Measurements from ENCODE around the gene SMAD1.
"Not testable (repeated sequence)": the region's sequence is repeated elsewhere in the genome, so short reads cannot be mapped to it uniquely, and the experiment has no call there.

Gene SMAD1

GRCh38 chr4:145554691-145555090 lies 73.0 kb downstream of the SMAD1 start:
- DNase-seq (ENCODE audit: low read depth in 1 of 2, low spot score in 1 of 2): no peak

DNA sequence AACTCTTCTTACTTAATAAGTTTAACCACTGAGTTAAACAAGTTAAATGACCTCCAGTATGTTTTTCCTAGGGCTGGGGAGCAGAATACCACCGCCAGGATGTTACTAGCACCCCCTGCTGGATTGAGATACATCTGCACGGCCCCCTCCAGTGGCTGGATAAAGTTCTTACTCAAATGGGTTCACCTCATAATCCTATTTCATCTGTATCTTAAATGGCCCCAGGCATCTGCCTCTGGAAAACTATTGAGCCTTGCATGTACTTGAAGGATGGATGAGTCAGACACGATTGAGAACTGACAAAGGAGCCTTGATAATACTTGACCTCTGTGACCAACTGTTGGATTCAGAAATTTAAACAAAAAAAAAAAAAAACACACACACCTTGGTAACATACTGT lies 76.1 kb downstream of the SMAD1 start:
- peak in 1 of 2 donors; percentile 9 for DNase-seq (ENCODE audit: low read depth in 1 of 2, low spot score in 1 of 2)

GRCh38 chr4:145563293-145563985 lies 81.8 kb downstream of the SMAD1 start:
- no peak for DNase-seq (ENCODE audit: low read depth in 1 of 2, low spot score in 1 of 2)

DNA sequence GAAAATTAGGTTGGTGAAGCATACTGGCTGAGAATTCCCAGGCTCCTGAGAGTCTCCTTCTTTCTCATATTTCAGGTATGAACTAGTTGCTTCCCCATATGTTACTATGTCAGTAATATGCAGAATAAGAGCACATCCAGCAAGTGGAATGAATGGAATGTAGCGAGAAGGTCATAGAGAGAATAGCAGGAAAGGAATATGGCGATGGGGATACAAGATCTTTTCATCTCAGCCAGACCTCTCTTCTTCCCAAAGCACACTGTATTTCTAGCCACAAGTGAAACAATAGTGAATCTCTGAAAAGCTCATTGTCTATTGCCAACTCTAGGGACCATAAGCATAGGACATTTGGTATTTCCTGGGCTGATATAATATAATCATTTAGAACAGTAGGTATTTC lies 82.9 kb downstream of the SMAD1 start:
- DNase-seq (ENCODE audit: low read depth in 1 of 2, low spot score in 1 of 2): no peak

DNA sequence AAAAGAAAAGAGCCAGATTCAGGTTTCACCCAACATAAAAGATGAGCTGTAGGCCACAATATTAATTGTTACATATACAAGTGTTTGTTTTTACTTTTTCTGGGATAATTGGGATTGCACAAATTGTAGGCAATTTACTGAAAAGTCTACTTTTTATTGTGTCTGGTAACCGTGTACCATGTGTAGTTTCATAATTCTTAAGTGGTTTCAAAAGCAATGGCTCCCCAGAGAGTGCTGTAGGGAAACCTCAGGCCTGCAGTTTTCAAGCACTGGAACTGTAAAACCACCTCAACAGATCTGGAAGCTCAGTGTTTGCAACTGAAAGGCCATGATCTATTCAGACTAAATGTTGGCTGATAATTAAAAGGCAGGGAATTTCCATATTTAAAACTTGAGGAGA lies 83.7 kb downstream of the SMAD1 start:
- no peak for DNase-seq (ENCODE audit: low read depth in 1 of 2, low spot score in 1 of 2)

GRCh38 chr4:145566086-145566708 lies 84.5 kb downstream of the SMAD1 start:
- DNase-seq (ENCODE audit: low read depth in 1 of 2, low spot score in 1 of 2): no peak

DNA sequence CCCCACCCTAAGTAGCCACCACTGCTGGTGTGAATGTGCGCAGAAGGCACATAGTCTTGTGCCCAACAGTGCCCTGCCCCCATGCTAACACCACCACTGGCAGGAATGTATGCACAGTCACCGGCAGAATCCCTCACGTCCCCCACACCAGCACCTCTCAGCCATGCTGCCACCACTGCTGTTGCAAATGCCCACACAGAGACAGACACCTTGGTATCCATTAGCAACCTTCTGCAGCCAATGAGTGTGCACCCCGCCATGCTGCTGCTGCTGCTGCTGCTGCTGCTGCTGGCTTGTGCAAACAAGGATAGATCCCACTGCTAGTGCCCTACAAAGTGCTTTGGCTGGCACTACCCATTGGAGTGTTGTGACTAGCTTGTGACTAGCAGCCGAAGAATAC lies 85.1 kb downstream of the SMAD1 start:
- no peak for DNase-seq (ENCODE audit: low read depth in 1 of 2, low spot score in 1 of 2)

- DNase-seq (ENCODE audit: low read depth in 1 of 2, low spot score in 1 of 2): no peak
Measured at GRCh38 chr4:145567516-145567915, 85.9 kb downstream of the SMAD1 start.

- not testable (repeated sequence) for DNase-seq (ENCODE audit: low read depth in 1 of 2, low spot score in 1 of 2)
Measured at GRCh38 chr4:145574546-145574945, 92.9 kb downstream of the SMAD1 start.

GRCh38 chr4:145580906-145581305 lies 99.3 kb downstream of the SMAD1 start:
- no peak for DNase-seq (ENCODE audit: low read depth in 1 of 2, low spot score in 1 of 2)

- DNase-seq (ENCODE audit: low read depth in 1 of 2, low spot score in 1 of 2): no peak
Measured at GRCh38 chr4:145583191-145584055, 101.8 kb downstream of the SMAD1 start.

DNA sequence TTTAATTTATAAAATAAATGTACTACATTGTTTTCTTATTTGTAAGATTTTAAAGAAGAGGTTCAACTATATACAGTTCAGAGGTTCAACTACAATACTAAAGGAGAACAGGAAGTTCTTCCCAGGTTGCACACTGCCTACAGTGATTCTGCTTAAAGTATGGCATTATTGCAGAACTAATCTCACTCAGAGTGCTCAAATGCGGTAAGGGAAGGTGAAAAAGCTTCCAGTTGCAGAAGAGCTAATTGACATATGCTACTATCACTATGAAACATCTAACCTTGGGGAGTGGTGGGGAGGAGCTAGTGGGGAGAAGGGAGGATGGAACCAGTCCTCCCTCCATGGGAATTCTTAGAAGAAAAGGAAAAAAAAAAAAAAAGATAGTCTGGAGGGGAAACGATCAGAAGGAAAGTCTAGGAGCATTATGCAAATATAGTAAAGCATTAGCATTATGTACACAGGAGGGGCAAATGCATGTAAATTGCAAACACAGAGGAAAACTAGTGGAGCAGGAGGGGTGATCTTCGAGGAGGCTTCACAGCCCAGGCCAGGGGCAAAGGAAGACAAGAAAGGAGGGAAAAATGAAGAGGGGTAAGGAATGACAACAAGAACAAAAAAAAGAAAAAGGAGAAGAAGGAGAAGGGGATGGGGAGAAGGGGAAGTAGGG lies 105.6 kb downstream of the SMAD1 start:
- no peak for DNase-seq (ENCODE audit: low read depth in 1 of 2, low spot score in 1 of 2)

GRCh38 chr4:145589381-145589780 lies 107.7 kb downstream of the SMAD1 start:
- not testable (repeated sequence) for DNase-seq (ENCODE audit: low read depth in 1 of 2, low spot score in 1 of 2)

GRCh38 chr4:145589916-145590702 lies 108.5 kb downstream of the SMAD1 start:
- DNase-seq (ENCODE audit: low read depth in 1 of 2, low spot score in 1 of 2): no peak

GRCh38 chr4:145602129-145602760 lies 120.6 kb downstream of the SMAD1 start:
- DNase-seq (ENCODE audit: low read depth in 1 of 2, low spot score in 1 of 2): no peak

GRCh38 chr4:145605941-145606340 lies 124.3 kb downstream of the SMAD1 start:
- no peak for DNase-seq (ENCODE audit: low read depth in 1 of 2, low spot score in 1 of 2)
